ENCODE results near the gene NDUFAF8. TPM values are rescaled to one million over a fixed set of nuclear protein-coding genes. Genes with fewer than 3 reads are reported as not detected.
A peak's percentile ranks its signal among the peaks of the same experiment; 100 is the strongest.

NDUFAF8 gene, protein sequence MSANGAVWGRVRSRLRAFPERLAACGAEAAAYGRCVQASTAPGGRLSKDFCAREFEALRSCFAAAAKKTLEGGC
- polyA plus RNA-seq (2011; rRNA removed) (70.8 and 130 TPM in 2 replicates), polyA minus RNA-seq (2011; rRNA and poly(A)+ RNA removed) (12.1 and 14.0 TPM in 2 replicates)

DNA sequence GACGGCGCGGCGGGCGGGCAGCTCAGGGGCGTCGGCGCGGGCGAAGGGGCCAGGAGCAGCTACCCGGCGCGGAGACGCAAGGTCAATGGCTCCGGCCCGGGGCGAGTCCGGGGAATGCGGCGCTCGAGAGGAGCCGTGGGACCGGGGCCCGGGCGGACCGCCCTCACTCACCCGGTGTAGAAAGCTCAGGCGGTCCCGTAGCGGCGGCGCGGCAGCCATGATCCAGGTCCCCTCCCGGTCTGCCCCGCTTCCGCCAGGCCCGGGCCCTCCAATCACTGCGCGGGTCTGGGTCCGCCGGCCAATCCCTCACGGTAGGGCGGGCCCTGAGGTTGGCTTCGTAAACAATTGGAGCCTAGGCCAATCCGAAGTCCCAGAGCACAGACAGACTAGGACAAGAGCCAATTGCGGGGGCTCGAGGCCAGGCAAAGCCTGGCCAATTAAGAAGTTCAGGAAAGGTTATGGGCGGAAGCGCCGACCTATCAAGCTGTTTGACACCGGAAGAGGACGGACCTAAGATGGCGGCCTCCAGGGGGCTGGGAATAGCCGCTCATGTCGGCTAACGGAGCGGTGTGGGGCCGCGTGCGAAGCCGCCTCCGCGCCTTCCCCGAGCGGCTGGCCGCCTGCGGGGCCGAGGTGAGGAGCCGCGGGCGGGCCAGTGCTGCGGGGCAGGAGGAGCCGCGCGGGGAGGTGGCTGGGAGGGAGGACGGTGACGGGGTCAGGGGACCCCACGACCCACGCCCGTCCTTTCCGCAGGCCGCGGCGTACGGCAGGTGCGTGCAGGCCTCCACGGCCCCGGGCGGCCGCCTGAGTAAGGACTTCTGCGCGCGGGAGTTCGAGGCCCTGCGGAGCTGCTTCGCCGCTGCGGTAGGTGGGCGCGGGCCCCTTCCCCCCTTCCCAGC lies at the start of gene NDUFAF8, which contains the start of gene TEPSIN:
Gene NDUFAF8 (plus strand): TSS at position 504 of the 899 bp plus-strand sequence. CDS start 46 bp downstream, at position 550.
Gene TEPSIN (minus strand): TSS at position 241 of the 899 bp plus-strand sequence. CDS start 22 bp downstream, at position 219.
- TF ChIP-seq, protein P1, sequence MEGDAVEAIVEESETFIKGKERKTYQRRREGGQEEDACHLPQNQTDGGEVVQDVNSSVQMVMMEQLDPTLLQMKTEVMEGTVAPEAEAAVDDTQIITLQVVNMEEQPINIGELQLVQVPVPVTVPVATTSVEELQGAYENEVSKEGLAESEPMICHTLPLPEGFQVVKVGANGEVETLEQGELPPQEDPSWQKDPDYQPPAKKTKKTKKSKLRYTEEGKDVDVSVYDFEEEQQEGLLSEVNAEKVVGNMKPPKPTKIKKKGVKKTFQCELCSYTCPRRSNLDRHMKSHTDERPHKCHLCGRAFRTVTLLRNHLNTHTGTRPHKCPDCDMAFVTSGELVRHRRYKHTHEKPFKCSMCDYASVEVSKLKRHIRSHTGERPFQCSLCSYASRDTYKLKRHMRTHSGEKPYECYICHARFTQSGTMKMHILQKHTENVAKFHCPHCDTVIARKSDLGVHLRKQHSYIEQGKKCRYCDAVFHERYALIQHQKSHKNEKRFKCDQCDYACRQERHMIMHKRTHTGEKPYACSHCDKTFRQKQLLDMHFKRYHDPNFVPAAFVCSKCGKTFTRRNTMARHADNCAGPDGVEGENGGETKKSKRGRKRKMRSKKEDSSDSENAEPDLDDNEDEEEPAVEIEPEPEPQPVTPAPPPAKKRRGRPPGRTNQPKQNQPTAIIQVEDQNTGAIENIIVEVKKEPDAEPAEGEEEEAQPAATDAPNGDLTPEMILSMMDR (IDR thresholded peaks at IDR 0.05; ENCODE audit: insufficient read depth, low read depth, low read length): no peak
- ChIA-PET POLR2A (interaction anchor here (0.6 to 0.8 kb wide), 2 partner anchors 9 to 267 kb away, joined by 3 to 7 read pairs; no protein-coding TSS in a partner anchor), CTCF (interaction anchor here (0.9 to 2.7 kb wide), 6 partner anchors 14 to 246 kb away, joined by 3 to 7 read pairs (median 4); no protein-coding TSS in a partner anchor)
- peak; percentile 99 for DNase-seq (ENCODE audit: low read depth)
- peaks cover 14% of the 10 kb centered on the region for H3K36me3 ChIP-seq (ENCODE audit: control insufficient read depth, insufficient read depth, low read length)
- H3K4me3 ChIP-seq (ENCODE audit: low read depth, low read length): peak within 1 kb of the TSS; percentile 96
- H3K27me3 ChIP-seq (ENCODE audit: control insufficient read depth, insufficient read depth, low read length): no peaks in the 10 kb centered on the region

DNA sequence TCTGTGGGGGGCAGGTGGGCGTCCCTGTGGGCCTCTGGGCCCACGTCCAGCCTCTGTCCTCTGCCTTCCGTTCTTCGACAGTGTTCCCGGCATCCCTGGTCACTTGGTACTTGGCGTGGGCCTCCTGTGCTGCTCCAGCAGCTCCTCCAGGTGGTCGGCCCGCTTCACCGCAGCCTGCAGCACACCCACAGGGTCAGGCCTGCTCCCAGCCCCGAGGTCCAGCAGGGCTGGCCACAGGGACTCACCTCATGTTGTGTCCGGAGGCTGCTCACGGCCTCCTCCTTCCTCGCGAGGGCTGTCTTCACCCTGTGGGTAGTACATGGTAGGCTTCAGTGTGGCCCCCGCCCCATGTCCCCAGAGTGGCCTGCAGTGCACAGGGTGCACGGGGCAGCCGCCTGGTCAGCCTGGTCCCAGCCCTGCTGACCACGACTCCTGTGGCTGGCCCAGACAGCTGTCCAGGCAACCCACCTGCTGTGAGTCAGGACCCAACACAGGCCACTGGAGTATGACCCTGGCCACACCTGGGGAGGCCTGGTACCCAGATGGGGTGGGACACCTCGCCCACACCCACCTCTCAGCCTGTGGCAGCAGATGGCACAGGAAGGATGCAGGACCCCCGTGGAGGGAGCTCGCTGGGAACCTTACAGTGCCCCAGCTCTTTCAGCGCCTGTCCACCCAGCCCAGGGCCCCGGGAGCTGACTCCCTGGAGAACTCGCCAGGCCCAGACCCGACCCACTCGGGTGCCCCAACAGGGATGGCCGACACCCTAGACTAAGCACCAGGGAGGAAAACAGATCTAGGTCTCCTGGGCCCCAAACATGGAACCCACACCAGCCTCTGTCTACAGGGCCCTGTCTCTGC lies 49.2 kb upstream of the NDUFAF8 start:
- no peak for DNase-seq (ENCODE audit: low read depth)
- ChIA-PET CTCF (interaction anchor here (1.7 to 2.6 kb wide), 2 partner anchors 11 to 47 kb away, joined by 3 to 12 read pairs; no protein-coding TSS in a partner anchor), POLR2A (no interaction called here)

DNA sequence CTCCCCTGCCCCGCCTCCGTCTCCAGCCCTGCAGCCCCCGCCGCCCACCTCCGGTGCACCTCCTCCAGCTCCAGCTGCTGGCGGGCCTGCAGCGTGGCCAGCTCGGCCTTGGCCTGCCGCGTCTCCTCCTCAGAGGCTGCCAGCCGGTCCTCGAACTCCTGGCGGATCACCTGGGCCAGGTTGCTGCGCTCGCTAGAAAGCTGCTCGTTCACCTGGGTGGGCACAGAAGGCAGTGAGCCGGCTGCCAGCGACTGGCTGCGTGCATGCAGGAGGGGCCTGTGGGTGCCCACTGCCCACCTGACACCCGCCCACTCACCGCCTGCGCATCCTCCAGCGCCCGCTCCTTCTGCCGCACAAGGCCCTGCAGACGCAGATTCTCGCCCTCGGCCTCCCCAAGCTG lies 48.5 kb upstream of the NDUFAF8 start:
- no peaks in the 10 kb centered on the region; the same call in 1 of the 2 replicates for H3K27me3 ChIP-seq (ENCODE audit: control insufficient read depth, insufficient read depth, low read length)
- no peak for DNase-seq (ENCODE audit: low read depth)
- ChIA-PET CTCF (interaction anchor here (2.6 kb wide), 1 partner anchor 10 kb away, joined by 12 read pairs; no protein-coding TSS in a partner anchor), POLR2A (no interaction called here)
- H3K36me3 ChIP-seq (ENCODE audit: control insufficient read depth, insufficient read depth, low read length): peaks cover 4% of the 10 kb centered on the region
- H3K4me3 ChIP-seq (ENCODE audit: low read depth, low read length): no peak overlapping the region
- TF ChIP-seq, protein P1 (IDR thresholded peaks at IDR 0.05; ENCODE audit: insufficient read depth, low read depth, low read length): no peak

More for the DNA sequence above, 49.2 kb upstream of the NDUFAF8 start:
- no peak overlapping the region for H3K4me3 ChIP-seq (ENCODE audit: low read depth, low read length)
- no peaks in the 10 kb centered on the region; the same call in 1 of the 2 replicates for H3K27me3 ChIP-seq (ENCODE audit: control insufficient read depth, insufficient read depth, low read length)
- H3K36me3 ChIP-seq (ENCODE audit: control insufficient read depth, insufficient read depth, low read length): peaks cover 4% of the 10 kb centered on the region
- TF ChIP-seq, protein P1 (IDR thresholded peaks at IDR 0.05; ENCODE audit: insufficient read depth, low read depth, low read length): peak; percentile 22; the same call in 1 of the 2 replicates

DNA sequence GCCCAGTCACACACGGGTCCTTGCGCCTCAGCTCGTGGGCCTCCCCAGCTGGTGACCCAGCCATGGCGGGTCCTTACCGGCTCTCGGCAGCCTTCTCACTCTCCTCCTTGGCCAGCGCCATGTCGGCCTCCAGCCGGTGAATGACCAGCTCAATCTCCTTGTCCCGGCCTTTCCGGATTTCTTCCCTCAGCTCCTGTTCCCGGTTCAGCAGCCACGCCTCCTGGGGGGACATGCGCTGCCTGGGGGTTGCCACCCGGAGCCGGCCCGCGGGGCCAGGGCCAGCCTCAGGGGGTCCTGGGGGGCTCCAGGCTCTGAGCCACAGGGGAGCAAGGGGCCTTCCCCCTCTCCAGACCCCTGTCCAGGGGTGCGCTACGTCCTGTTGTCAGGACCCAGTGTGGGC lies 48.0 kb upstream of the NDUFAF8 start:
- peaks cover 5% of the 10 kb centered on the region for H3K36me3 ChIP-seq (ENCODE audit: control insufficient read depth, insufficient read depth, low read length)
- TF ChIP-seq, protein P1 (IDR thresholded peaks at IDR 0.05; ENCODE audit: insufficient read depth, low read depth, low read length): no peak
- no peaks in the 10 kb centered on the region for H3K27me3 ChIP-seq (ENCODE audit: control insufficient read depth, insufficient read depth, low read length)
- no peak for DNase-seq (ENCODE audit: low read depth)
- ChIA-PET POLR2A (no interaction called here), CTCF (interaction anchor here (2.6 kb wide), 1 partner anchor 10 kb away, joined by 12 read pairs; no protein-coding TSS in a partner anchor)
- H3K4me3 ChIP-seq (ENCODE audit: low read depth, low read length): no peak overlapping the region
